Liver (tissue), 9 donors: ENCODE data around the gene LRRC4. TPM values are rescaled to one million over a fixed set of nuclear protein-coding genes. Genes with fewer than 3 reads are reported as not detected.

Experiments
- DNase-seq: peaks from one replicate; pipeline ENCODE4 v3.0.0-alpha.2; 2017; ENCODE audit warnings: low spot score
- H3K27ac ChIP-seq, 2 donors: one replicate each; pipeline ENCODE4 v1.7.0; 2013; ENCODE audit warnings: inconsistent platforms in 2 of 2, low read length in 2 of 2, control low read depth in 1 of 2, low read depth in 1 of 2, mild to moderate bottlenecking in 1 of 2
- H3K27me3 ChIP-seq, 4 donors: one replicate each; pipeline versions ENCODE4 v1.6.1 to v1.7.0; 2013; ENCODE audit warnings: low read length in 3 of 4, inconsistent platforms in 1 of 4, mild to moderate bottlenecking in 1 of 4, moderate library complexity in 1 of 4; ENCODE audit not compliant: control insufficient read depth in 4 of 4, insufficient read depth in 4 of 4
- H3K36me3 ChIP-seq, 4 donors: one replicate each; pipeline versions ENCODE4 v1.6.1 to v1.7.0; 2013; ENCODE audit warnings: low read length in 3 of 4, mild to moderate bottlenecking in 3 of 4, low read depth in 1 of 4, moderate library complexity in 1 of 4; ENCODE audit not compliant: control insufficient read depth in 4 of 4, insufficient read depth in 3 of 4
- H3K4me1 ChIP-seq, 4 donors: one replicate each; pipeline versions ENCODE4 v1.6.1 to v1.7.0; 2013; ENCODE audit warnings: low read length in 3 of 4, mild to moderate bottlenecking in 3 of 4, moderate library complexity in 1 of 4; ENCODE audit not compliant: control insufficient read depth in 4 of 4, insufficient read depth in 4 of 4
- H3K4me3 ChIP-seq, 3 donors: one replicate each; pipeline versions ENCODE4 v1.6.1 to v1.7.0; 2013; ENCODE audit warnings: low read length in 3 of 3, control low read depth in 1 of 3, low read depth in 1 of 3, mild to moderate bottlenecking in 1 of 3
- H3K9ac ChIP-seq, 2 donors: one replicate each; pipeline ENCODE4 v1.7.0; 2013; ENCODE audit warnings: low read length in 2 of 2, mild to moderate bottlenecking in 2 of 2, moderate library complexity in 2 of 2, control low read depth in 1 of 2, low read depth in 1 of 2
- H3K9me3 ChIP-seq, 4 donors: one replicate each; pipeline versions ENCODE4 v1.6.1 to v1.7.0; 2013; ENCODE audit warnings: low read length in 3 of 4; ENCODE audit not compliant: control insufficient read depth in 4 of 4
- EGR1 ChIP-seq, 2 donors: IDR thresholded peaks; 2 replicates each; pipeline ENCODE4 v1.6.1; 2016 to 2018; ENCODE audit warnings: antibody characterized with exemption in 2 of 2, low read depth in 2 of 2
- FOXA1 ChIP-seq: IDR thresholded peaks from 2 replicates; pipeline ENCODE4 v1.6.1; 2016; ENCODE audit warnings: antibody characterized with exemption
- FOXA2 ChIP-seq: IDR thresholded peaks from 2 replicates; pipeline ENCODE4 v1.6.1; 2016; ENCODE audit warnings: antibody characterized with exemption
- GABPA ChIP-seq, 2 donors: IDR thresholded peaks in 1 of 2; conservative IDR thresholded peaks in 1 of 2; 2 replicates each; pipeline ENCODE4 v1.6.1; 2016; ENCODE audit warnings: antibody characterized with exemption in 2 of 2, mild to moderate bottlenecking in 1 of 2, moderate library complexity in 1 of 2
- HNF4A ChIP-seq, 2 donors: conservative IDR thresholded peaks; 2 replicates each; pipeline ENCODE4 v1.6.1; 2016; ENCODE audit warnings: antibody characterized with exemption in 2 of 2, mild to moderate bottlenecking in 2 of 2
- HNF4G ChIP-seq: IDR thresholded peaks from 2 replicates; pipeline ENCODE4 v1.6.1; 2016; ENCODE audit warnings: antibody characterized with exemption
- JUND ChIP-seq, 2 donors: IDR thresholded peaks; 2 replicates each; pipeline ENCODE4 v1.6.1; 2016; ENCODE audit warnings: antibody characterized with exemption in 2 of 2
- RAD21 ChIP-seq, 2 donors: IDR thresholded peaks; 2 replicates each; pipeline ENCODE4 v1.6.1; 2016; ENCODE audit warnings: antibody characterized with exemption in 2 of 2, mild to moderate bottlenecking in 2 of 2
- REST ChIP-seq: IDR thresholded peaks from 2 replicates; pipeline ENCODE4 v1.6.1; 2016; ENCODE audit warnings: antibody characterized with exemption, mild to moderate bottlenecking
- RXRA ChIP-seq, 2 donors: IDR thresholded peaks; 2 replicates each; pipeline ENCODE4 v1.6.1; 2017 to 2018; ENCODE audit warnings: antibody characterized with exemption in 2 of 2, mild to moderate bottlenecking in 1 of 2
- SP1 ChIP-seq: IDR thresholded peaks from 2 replicates; pipeline ENCODE4 v1.6.1; 2018; ENCODE audit warnings: antibody characterized with exemption, mild to moderate bottlenecking
- TAF1 ChIP-seq: conservative IDR thresholded peaks from 2 replicates; pipeline ENCODE4 v1.6.1; 2016; ENCODE audit warnings: antibody characterized with exemption, mild to moderate bottlenecking
- YY1 ChIP-seq: IDR thresholded peaks from 2 replicates; pipeline ENCODE4 v1.6.1; 2016; ENCODE audit warnings: antibody characterized with exemption, mild to moderate bottlenecking
- ZBTB33 ChIP-seq: IDR thresholded peaks from 2 replicates; pipeline ENCODE4 v1.6.1; 2016; ENCODE audit warnings: antibody characterized with exemption
- WGBS: extraction: QIAGEN DNeasy Blood & Tissue Kit; methylation state at CpG from one replicate; pipeline ENCODE4 v1.1.7; 2013; 5-methylcytosine and 5-hydroxymethylcytosine counted together
- polyA plus RNA-seq, 2 donors: library from polyadenylated mRNA; stranded (reverse) in 1 of 2; unstranded in 1 of 2; fragments of 200-250 nt in 1 of 2; fragments of >200 nt in 1 of 2; fragmentation: Nextera tagmentation in 1 of 2; extraction: Ambion mirVana in 1 of 2; gene quantifications; one replicate each; pipeline versions ENCODE4 v1.2.1 to v1.2.3, GENCODE V29; 2013 to 2015
- total RNA-seq, 2 donors: library from RNA; depleted of rRNA; stranded (reverse); fragments of >200 nt; gene quantifications; one replicate each; pipeline ENCODE4 v1.2.3, GENCODE V29; 2014
- TF ChIP-seq, protein P1 (sequence below): IDR thresholded peaks from 2 replicates; pipeline ENCODE4 v1.6.1; 2016; ENCODE audit warnings: antibody characterized with exemption
- TF ChIP-seq, protein P2 (sequence below): fragments of 150-350 bp; IDR thresholded peaks from 2 replicates; pipeline ENCODE4 v1.5.1; 2017; ENCODE audit warnings: improper control_type of control experiment, low read depth, low read length; ENCODE audit not compliant: missing input control
- donor health status: healthy.
- donor health status: healthy.
- donor health status: healthy.
- donor health status: healthy.
- donor health status: healthy.

LRRC4 gene
- total and polyA plus RNA-seq, 4 donors: 0.54 to 2.7 (median 1.2) TPM

DNA sequence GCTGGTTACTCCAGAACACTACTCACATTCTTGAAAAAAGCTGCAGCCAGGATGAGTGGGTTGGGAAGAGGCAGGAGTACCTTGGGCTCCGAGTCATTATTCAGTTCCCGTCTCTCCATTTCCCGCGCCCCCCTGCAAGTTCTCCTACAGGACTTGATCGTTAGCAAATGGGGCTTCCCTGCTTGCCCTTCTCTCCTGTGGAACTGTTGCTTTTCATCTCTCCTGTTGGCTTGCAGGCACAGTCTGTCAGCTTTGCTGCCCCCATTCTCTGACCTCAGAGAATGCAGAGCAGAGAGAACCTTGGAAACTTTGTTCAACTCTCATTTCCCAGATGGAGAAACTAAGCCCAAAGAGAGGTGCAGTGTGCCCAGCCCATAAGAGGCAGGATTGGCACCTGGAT lies 35.6 kb upstream of the LRRC4 start (continued):
- TF ChIP-seq HNF4A (conservative IDR thresholded peaks at IDR 0.05): no peak
- TF ChIP-seq, protein P1, sequence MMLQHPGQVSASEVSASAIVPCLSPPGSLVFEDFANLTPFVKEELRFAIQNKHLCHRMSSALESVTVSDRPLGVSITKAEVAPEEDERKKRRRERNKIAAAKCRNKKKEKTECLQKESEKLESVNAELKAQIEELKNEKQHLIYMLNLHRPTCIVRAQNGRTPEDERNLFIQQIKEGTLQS: no peak

DNA sequence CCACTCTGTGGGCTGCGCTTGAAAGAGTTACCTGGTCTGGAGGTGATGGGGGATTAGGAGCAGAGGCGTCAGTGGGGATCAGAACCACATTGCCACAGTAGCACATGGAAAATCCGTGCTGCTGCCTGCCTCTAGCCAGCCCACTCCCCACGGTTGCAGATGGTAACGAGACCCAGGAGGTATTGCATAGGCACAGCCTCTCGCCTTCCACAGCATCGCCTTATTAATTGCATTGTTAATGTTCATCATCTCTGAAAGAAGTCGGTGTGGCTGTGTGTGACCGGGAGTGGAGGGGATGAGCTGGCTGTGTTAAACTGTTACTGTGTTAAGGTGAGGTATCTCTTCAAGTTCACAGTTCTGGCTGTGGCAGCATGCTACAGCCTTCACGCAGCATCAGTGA lies 35.2 kb upstream of the LRRC4 start:
- Histone ChIP-seq H3K27ac (no peak overlapping the region), H3K4me3 (no peak overlapping the region), H3K9me3 (no peaks in the 10 kb centered on the region), H3K9ac (no peak overlapping the region), H3K27me3 (no peaks in the 10 kb centered on the region), H3K4me1 (no peaks in the 10 kb centered on the region), H3K36me3 (peaks cover 0 to 15% (median 5%) of the 10 kb centered on the region in 4 donors)
- 98% methylated on average over 10 of the region's 10 CpGs for WGBS
- DNase-seq: no peak
- TF ChIP-seq RAD21 (IDR thresholded peaks at IDR 0.05) (no peak), SP1 (no peak), EGR1 (IDR thresholded peaks at IDR 0.05; ENCODE audit: low read depth in 2 of 2) (no peak), ZBTB33 (no peak), TAF1 (no peak), HNF4A (conservative IDR thresholded peaks at IDR 0.05) (no peak), FOXA2 (no peak), RXRA (IDR thresholded peaks at IDR 0.05) (no peak)
- TF ChIP-seq, protein P2, sequence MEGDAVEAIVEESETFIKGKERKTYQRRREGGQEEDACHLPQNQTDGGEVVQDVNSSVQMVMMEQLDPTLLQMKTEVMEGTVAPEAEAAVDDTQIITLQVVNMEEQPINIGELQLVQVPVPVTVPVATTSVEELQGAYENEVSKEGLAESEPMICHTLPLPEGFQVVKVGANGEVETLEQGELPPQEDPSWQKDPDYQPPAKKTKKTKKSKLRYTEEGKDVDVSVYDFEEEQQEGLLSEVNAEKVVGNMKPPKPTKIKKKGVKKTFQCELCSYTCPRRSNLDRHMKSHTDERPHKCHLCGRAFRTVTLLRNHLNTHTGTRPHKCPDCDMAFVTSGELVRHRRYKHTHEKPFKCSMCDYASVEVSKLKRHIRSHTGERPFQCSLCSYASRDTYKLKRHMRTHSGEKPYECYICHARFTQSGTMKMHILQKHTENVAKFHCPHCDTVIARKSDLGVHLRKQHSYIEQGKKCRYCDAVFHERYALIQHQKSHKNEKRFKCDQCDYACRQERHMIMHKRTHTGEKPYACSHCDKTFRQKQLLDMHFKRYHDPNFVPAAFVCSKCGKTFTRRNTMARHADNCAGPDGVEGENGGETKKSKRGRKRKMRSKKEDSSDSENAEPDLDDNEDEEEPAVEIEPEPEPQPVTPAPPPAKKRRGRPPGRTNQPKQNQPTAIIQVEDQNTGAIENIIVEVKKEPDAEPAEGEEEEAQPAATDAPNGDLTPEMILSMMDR: no peak

DNA sequence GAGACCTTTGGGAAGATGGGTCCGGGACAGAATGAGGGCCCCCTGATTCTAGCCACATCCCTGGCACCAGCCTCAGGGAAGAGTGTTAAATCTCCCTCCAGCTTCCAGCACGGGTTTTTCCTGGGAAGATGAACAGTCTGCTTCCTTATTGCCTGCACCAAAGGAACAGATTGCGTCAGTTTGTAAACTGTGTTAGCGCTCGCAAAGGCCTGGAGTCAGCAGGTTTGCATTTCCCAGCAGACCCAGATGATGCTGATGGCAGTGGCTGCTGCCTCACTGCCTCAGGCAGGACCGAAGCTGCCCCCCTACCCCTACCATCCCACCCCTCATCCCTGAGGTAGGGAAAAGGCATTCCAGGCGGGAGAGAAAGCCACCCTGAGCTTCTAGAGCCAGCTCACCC lies 34.6 kb upstream of the LRRC4 start:
- WGBS: 84% methylated on average over 7 of the region's 7 CpGs
- H3K27me3 ChIP-seq: no peaks in the 10 kb centered on the region
- H3K4me3 ChIP-seq: no peak overlapping the region
- H3K27ac ChIP-seq: no peak overlapping the region
- TF ChIP-seq GABPA (IDR thresholded peaks at IDR 0.05 in 1 of 2, conservative IDR thresholded peaks at IDR 0.05 in 1 of 2) (no peak), RAD21 (IDR thresholded peaks at IDR 0.05) (no peak), EGR1 (IDR thresholded peaks at IDR 0.05; ENCODE audit: low read depth in 2 of 2) (no peak), SP1 (no peak), YY1 (no peak), TAF1 (no peak), HNF4A (conservative IDR thresholded peaks at IDR 0.05) (no peak), FOXA1 (no peak), REST (no peak), FOXA2 (no peak), HNF4G (no peak), JUND (IDR thresholded peaks at IDR 0.05) (no peak)
- TF ChIP-seq, protein P2: no peak
- TF ChIP-seq, protein P1: no peak
- H3K4me1 ChIP-seq: no peaks in the 10 kb centered on the region
- H3K9ac ChIP-seq: no peak overlapping the region
- H3K36me3 ChIP-seq: peaks cover 0 to 15% (median 5%) of the 10 kb centered on the region in 4 donors
- no peaks in the 10 kb centered on the region for H3K9me3 ChIP-seq
- DNase-seq: no peak
